H9 (cell line): ENCODE measurements around the gene TBCC. TPM values are rescaled to one million over a fixed set of nuclear protein-coding genes. Genes with fewer than 3 reads are reported as not detected.

Experiments
- DNase-seq: peaks from one replicate; pipeline ENCODE4 v3.0.0-alpha.2; 2017
- H2AFZ ChIP-seq: one replicate; pipeline ENCODE4 v1.6.1; 2013; ENCODE audit warnings: mild to moderate bottlenecking, low read length, control low read depth, moderate library complexity
- H2AK5ac ChIP-seq: 2 replicates; pipeline ENCODE4 v1.6.1; 2013; ENCODE audit warnings: low read length, control low read depth, mixed read lengths; ENCODE audit not compliant: insufficient read length
- H2BK120ac ChIP-seq: one replicate; pipeline ENCODE4 v1.6.1; 2013; ENCODE audit warnings: low read depth, mild to moderate bottlenecking, low read length, control low read depth, inconsistent platforms; ENCODE audit not compliant: poor library complexity, severe bottlenecking
- H2BK12ac ChIP-seq: 2 replicates; pipeline ENCODE4 v1.6.1; 2013; ENCODE audit warnings: low read length, control low read depth, mixed read lengths, low read depth; ENCODE audit not compliant: insufficient read length
- H2BK15ac ChIP-seq: 2 replicates; pipeline ENCODE4 v1.6.1; 2013; ENCODE audit warnings: low read depth, low read length, control low read depth
- H2BK20ac ChIP-seq: one replicate; pipeline ENCODE4 v1.6.1; 2013; ENCODE audit warnings: low read depth, mild to moderate bottlenecking, low read length, control low read depth, inconsistent platforms; ENCODE audit not compliant: poor library complexity, severe bottlenecking
- H2BK5ac ChIP-seq: 2 replicates; pipeline ENCODE4 v1.6.1; 2013; ENCODE audit warnings: low read length, control low read depth, mixed read lengths; ENCODE audit not compliant: insufficient read length
- H3K14ac ChIP-seq: 2 replicates; pipeline ENCODE4 v1.6.1; 2013; ENCODE audit warnings: low read length, control low read depth; ENCODE audit not compliant: insufficient read depth
- H3K18ac ChIP-seq: 2 replicates; pipeline ENCODE4 v1.6.1; 2013; ENCODE audit warnings: low read depth, mild to moderate bottlenecking, mixed read lengths, low read length, control low read depth; ENCODE audit not compliant: insufficient read length
- H3K23ac ChIP-seq: 2 replicates; pipeline ENCODE4 v1.6.1; 2013; ENCODE audit warnings: low read length, control low read depth, mixed read lengths, low read depth; ENCODE audit not compliant: insufficient read length
- H3K23me2 ChIP-seq: 2 replicates; pipeline ENCODE4 v1.6.1; 2013; ENCODE audit warnings: low read depth, mild to moderate bottlenecking, mixed read lengths, low read length, control low read depth; ENCODE audit not compliant: insufficient read length, poor library complexity, severe bottlenecking
- H3K27ac ChIP-seq: 2 replicates; pipeline ENCODE4 v1.5.1; 2013; ENCODE audit warnings: low read length, control low read depth, mixed read lengths, low read depth; ENCODE audit not compliant: insufficient read length
- H3K27me3 ChIP-seq: 2 replicates; pipeline ENCODE4 v1.6.1; 2013; ENCODE audit warnings: low read length, control low read depth, inconsistent platforms; ENCODE audit not compliant: insufficient read depth
- H3K4ac ChIP-seq: 2 replicates; pipeline ENCODE4 v1.6.1; 2013; ENCODE audit warnings: low read depth, mild to moderate bottlenecking, control low read depth, inconsistent platforms, low read length, moderate library complexity
- H3K4me1 ChIP-seq: 2 replicates; pipeline ENCODE4 v1.6.1; 2013; ENCODE audit warnings: low read length, control low read depth, inconsistent platforms; ENCODE audit not compliant: insufficient read depth
- H3K4me2 ChIP-seq: 2 replicates; pipeline ENCODE4 v1.6.1; 2013; ENCODE audit warnings: low read length, control low read depth, mixed read lengths; ENCODE audit not compliant: insufficient read length, insufficient read depth
- H3K56ac ChIP-seq: 2 replicates; pipeline ENCODE4 v1.6.1; 2013; ENCODE audit warnings: low read depth, mild to moderate bottlenecking, mixed read lengths, low read length, control low read depth; ENCODE audit not compliant: insufficient read length
- H3K79me1 ChIP-seq: 2 replicates; pipeline ENCODE4 v1.6.1; 2013; ENCODE audit warnings: low read depth, mild to moderate bottlenecking, moderate library complexity, low read length, control low read depth, inconsistent platforms; ENCODE audit not compliant: insufficient read depth, poor library complexity, severe bottlenecking
- H3K79me2 ChIP-seq: 2 replicates; pipeline ENCODE4 v1.6.1; 2013; ENCODE audit warnings: low read length, control low read depth, inconsistent platforms; ENCODE audit not compliant: insufficient read depth
- H3K9ac ChIP-seq: 2 replicates; pipeline ENCODE4 v1.6.1; 2013; ENCODE audit warnings: low read length, control low read depth, mixed read lengths; ENCODE audit not compliant: insufficient read length; ENCODE audit errors: extremely low read depth
- H3K9me3 ChIP-seq: one replicate; pipeline ENCODE4 v1.6.1; 2013; ENCODE audit warnings: low read depth, low read length, inconsistent platforms; ENCODE audit not compliant: control insufficient read depth
- H3T11ph ChIP-seq: one replicate; pipeline ENCODE4 v1.6.1; 2013; ENCODE audit warnings: mild to moderate bottlenecking, low read length, control low read depth, inconsistent platforms
- H4K20me1 ChIP-seq: one replicate; pipeline ENCODE4 v1.6.1; 2013; ENCODE audit not compliant: control insufficient read depth, insufficient read length, insufficient read depth
- H4K5ac ChIP-seq: 2 replicates; pipeline ENCODE4 v1.6.1; 2013; ENCODE audit warnings: low read depth, mild to moderate bottlenecking, mixed read lengths, low read length, control low read depth; ENCODE audit not compliant: insufficient read length
- H4K8ac ChIP-seq: replicated peaks from 2 replicates; pipeline ENCODE4 v1.6.1; 2013; ENCODE audit warnings: low read length, control low read depth, mixed read lengths, low read depth; ENCODE audit not compliant: insufficient read length
- H4K91ac ChIP-seq: 2 replicates; pipeline ENCODE4 v1.6.1; 2013; ENCODE audit warnings: low read depth, mild to moderate bottlenecking, moderate library complexity, mixed read lengths, low read length, control low read depth; ENCODE audit not compliant: insufficient read length
- H3K27ac Mint-ChIP-seq, 3 experiments: 2 replicates in 2 of 3; 3 replicates in 1 of 3; pipeline ENCODE4 v1.8.0; 2020 to 2021; ENCODE audit warnings: mixed read lengths in 3 of 3, mild to moderate bottlenecking in 1 of 3, moderate library complexity in 1 of 3
- H3K27me3 Mint-ChIP-seq: 2 replicates; pipeline ENCODE4 v1.8.0; 2021; ENCODE audit warnings: low read depth, mild to moderate bottlenecking, moderate library complexity, mixed read lengths
- H3K36me3 Mint-ChIP-seq, 3 experiments: 2 replicates in 2 of 3; 3 replicates in 1 of 3; pipeline ENCODE4 v1.8.0; 2020 to 2021; ENCODE audit warnings: low read depth in 3 of 3, mixed read lengths in 3 of 3; ENCODE audit not compliant: insufficient read depth in 1 of 3
- H3K4me1 Mint-ChIP-seq, 2 experiments: 2 replicates each; pipeline ENCODE4 v1.8.0; 2020; ENCODE audit warnings: mixed read lengths in 2 of 2
- H3K4me3 Mint-ChIP-seq, 2 experiments: 2 replicates in 1 of 2; 3 replicates in 1 of 2; pipeline ENCODE4 v1.8.0; 2020 to 2021; ENCODE audit warnings: mild to moderate bottlenecking in 2 of 2, mixed read lengths in 2 of 2, moderate library complexity in 1 of 2
- H3K9me3 Mint-ChIP-seq, 2 experiments: 2 replicates in 1 of 2; 3 replicates in 1 of 2; pipeline ENCODE4 v1.8.0; 2020; ENCODE audit warnings: mild to moderate bottlenecking in 2 of 2, mixed read lengths in 2 of 2, moderate library complexity in 1 of 2
- WGBS: extraction: QIAGEN DNeasy Blood & Tissue Kit; methylation state at CpG from one replicate; pipeline ENCODE4 v1.1.7; 2013; ENCODE audit warnings: missing lambda C conversion rate, low lambda C conversion rate, mixed read lengths; ENCODE audit not compliant: insufficient read length; ENCODE audit errors: extremely low coverage; 5-methylcytosine and 5-hydroxymethylcytosine counted together
- total RNA-seq: library from RNA; stranded (reverse); gene quantifications from 2 replicates; pipeline ENCODE4 v1.2.1, GENCODE V29; 2021
- TF ChIP-seq, protein P1 (sequence below): fragments of 200-600 bp; sonication (generic); conservative IDR thresholded peaks from 3 replicates; pipeline ENCODE4 v1.8.0; 2021; ENCODE audit warnings: antibody characterized with exemption, mild to moderate bottlenecking

Gene TBCC
- total RNA-seq, 1 experiment from 2014 or later = 25.6 TPM

DNA sequence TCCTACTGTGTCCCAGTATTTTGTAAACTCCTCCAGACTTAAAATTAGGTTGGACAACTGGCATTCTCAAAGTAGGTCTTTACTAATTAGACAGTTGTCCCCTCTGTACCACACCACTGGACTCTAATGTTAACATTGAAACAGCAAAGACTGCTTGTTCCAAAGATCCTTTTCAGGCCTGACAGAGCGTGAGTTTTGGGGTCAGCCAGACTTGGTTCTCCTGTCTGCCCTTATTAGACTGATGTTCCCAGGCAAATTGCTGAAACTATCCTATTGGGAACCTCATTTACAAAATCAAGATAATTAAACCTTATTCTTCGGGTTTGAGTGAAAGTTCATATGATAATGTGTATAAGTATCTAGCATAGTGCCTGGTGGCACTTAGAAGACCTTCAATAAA is 32.2 kb upstream of the TBCC start:
- Histone ChIP-seq H3K4me1 (no peaks in the 10 kb centered on the region), H3T11ph (no peak overlapping the region), H2BK15ac (no peak overlapping the region), H3K79me1 (no peaks in the 10 kb centered on the region), H3K9ac (no peak overlapping the region), H2BK20ac (no peak overlapping the region), H3K9me3 (no peaks in the 10 kb centered on the region), H3K23me2 (no peaks in the 10 kb centered on the region), H3K4ac (no peak overlapping the region), H3K27me3 (no peaks in the 10 kb centered on the region), H4K91ac (no peak overlapping the region), H3K23ac (no peak overlapping the region), H2BK5ac (no peak overlapping the region), H2AK5ac (no peak overlapping the region), H2BK12ac (no peak overlapping the region), H3K27ac (no peak overlapping the region), H3K56ac (no peak overlapping the region), H3K79me2 (no peaks in the 10 kb centered on the region), H3K14ac (no peak overlapping the region), H3K18ac (no peak overlapping the region), H2BK120ac (no peak overlapping the region), H2AFZ (no peak overlapping the region), H4K8ac (no peak overlapping the region), H4K20me1 (no peaks in the 10 kb centered on the region), H4K5ac (no peak overlapping the region), H3K4me2 (no peak overlapping the region)
- no peak for DNase-seq
- H3K27me3 Mint-ChIP-seq = peaks cover 1% of the 10 kb centered on the region; the same call in 1 of the 2 replicates
- no peak overlapping the region for H3K27ac Mint-ChIP-seq
- no peaks in the 10 kb centered on the region for H3K9me3 Mint-ChIP-seq
- WGBS = no CpG with 5 or more reads among the region's 2 CpGs
- peaks cover 0 to 1% (median 0%) of the 10 kb centered on the region in 3 experiments; a peak in 1 of 7 replicates for H3K36me3 Mint-ChIP-seq
- TF ChIP-seq, protein P1, sequence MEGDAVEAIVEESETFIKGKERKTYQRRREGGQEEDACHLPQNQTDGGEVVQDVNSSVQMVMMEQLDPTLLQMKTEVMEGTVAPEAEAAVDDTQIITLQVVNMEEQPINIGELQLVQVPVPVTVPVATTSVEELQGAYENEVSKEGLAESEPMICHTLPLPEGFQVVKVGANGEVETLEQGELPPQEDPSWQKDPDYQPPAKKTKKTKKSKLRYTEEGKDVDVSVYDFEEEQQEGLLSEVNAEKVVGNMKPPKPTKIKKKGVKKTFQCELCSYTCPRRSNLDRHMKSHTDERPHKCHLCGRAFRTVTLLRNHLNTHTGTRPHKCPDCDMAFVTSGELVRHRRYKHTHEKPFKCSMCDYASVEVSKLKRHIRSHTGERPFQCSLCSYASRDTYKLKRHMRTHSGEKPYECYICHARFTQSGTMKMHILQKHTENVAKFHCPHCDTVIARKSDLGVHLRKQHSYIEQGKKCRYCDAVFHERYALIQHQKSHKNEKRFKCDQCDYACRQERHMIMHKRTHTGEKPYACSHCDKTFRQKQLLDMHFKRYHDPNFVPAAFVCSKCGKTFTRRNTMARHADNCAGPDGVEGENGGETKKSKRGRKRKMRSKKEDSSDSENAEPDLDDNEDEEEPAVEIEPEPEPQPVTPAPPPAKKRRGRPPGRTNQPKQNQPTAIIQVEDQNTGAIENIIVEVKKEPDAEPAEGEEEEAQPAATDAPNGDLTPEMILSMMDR = no peak
- H3K4me1 Mint-ChIP-seq = peaks cover 8 to 16% of the 10 kb centered on the region in 2 experiments
- no peak overlapping the region for H3K4me3 Mint-ChIP-seq
